Smooth muscle cell of the brain vasculature (primary cell): ENCODE measurements around the gene RCL1.
"Not testable (repeated sequence)": the region's sequence is repeated elsewhere in the genome, so short reads cannot be mapped to it uniquely, and the experiment has no call there.

Experiments used
- DNase-seq: peaks from one replicate; pipeline ENCODE4 v3.0.0-alpha.2; 2012; ENCODE audit warnings: low read depth, low spot score

Gene RCL1

DNA sequence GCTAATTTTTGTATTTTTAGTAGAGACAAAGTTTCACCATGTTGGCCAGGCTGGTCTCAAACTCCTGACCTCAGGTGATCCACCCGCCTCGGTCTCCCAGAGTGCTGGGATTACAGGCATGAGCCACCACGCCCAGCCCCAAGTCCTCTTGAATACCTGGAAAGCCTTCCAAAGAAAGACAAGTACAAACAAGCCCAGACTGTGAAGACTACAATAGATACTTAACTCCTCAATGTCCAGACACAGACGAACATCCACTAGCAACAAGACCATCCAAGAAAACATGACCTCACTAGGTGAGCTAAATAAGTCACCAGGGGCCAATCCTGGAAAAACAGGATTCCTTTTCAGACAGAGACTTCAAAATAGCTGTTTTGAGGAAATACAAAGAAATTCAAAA, 9.6 kb upstream of the RCL1 start:
- DNase-seq, result not testable (repeated sequence)

DNA sequence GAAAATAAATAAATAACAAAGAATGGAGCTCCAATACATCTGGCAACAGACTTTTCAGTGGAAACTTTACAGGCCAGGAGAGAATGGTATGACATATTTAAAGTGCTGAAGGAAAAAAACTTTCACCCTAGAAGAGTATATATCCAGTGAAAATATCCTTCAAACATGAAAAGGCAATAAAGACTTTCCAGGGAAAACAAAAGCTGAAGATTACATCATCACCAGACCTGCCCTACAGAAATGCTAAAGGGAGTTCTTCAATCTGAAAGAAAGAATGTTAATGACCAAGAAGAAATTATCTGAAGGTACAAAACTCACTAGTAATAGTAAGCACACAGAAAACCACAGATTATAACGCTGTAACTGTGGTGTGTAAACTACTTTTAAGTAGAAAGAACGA, 8.3 kb upstream of the RCL1 start:
- no peak for DNase-seq

DNA sequence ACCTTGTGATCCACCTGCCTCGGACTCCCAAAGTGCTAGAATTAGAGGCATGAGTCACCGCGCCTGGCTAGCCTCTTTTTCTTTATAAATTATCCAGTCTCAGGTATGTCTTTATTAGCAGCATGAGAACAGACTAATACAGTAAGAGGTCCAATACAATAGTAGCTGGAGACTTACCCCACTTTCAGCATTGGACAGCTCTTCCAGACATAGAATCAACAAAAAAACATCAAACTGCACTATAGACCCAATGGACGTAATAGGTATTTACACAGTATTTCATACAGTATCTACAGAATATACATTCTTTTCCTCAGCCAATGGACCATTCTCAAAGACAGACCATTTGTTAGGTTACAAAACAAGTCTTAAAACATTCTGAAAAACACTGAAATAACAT, 6.1 kb upstream of the RCL1 start:
- DNase-seq, result no peak

DNA sequence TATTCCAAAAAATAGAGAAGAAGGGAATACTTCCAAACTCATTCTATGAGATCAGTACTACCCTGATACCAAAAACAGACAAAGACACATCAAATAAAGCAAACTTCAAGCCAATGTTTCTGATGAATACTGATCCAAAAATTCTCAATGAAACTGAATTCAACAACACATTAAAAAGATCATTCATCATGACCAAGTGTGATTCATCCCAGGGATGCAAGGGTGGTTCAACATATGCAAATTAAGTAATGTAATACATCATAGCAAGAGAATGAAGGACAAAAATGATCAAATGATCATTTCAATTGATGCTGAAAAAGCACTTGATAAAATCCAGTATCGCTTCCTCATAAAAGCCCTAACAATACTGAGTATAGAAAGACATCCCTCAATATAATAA, 4.9 kb upstream of the RCL1 start:
- DNase-seq, result no peak

DNA sequence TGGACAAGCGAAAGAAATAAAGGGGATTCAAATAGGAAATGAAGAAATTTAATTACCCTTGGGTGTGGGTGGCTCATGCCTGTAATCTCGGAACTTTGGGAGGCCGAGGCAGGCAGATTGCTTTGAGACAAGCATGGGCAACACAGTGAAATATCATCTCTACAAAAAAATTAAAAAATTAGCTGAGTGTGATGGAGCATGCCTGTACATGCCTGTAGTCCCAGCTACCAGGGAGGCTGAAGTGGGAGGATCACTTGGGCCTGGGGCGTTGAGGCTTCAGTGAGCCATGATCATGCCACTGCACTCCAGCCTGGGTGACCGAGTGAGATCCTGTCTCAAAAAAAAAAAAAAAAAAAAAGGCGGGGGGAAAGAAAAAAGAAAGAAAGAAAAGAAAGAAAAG, 4.0 kb upstream of the RCL1 start:
- no peak for DNase-seq

DNA sequence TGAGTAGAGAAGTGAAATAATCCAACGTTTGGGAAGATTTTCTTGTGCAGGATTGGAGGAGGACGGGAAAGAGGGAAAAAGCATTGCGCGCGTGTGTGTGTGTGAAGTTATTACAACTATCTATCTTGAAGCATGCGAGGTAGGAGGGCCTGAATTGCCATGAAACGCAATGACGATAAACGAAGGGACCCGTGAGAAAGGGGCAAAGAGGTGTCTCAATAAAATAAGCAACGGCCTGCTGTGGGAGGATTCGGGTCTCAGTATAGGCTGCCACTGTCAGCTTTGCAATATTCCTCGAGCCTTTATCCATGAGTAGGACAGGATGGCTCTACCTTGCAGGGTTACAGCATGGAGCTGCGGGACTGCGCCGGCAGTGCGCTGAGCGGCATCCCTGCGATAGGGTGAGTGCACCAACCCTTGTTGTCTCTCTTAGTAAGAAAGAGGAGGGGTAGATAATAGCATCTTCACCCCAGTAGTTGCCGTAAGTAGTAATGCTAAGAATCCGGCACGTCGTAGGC, 631 bp upstream of the RCL1 start:
- no peak for DNase-seq

DNA sequence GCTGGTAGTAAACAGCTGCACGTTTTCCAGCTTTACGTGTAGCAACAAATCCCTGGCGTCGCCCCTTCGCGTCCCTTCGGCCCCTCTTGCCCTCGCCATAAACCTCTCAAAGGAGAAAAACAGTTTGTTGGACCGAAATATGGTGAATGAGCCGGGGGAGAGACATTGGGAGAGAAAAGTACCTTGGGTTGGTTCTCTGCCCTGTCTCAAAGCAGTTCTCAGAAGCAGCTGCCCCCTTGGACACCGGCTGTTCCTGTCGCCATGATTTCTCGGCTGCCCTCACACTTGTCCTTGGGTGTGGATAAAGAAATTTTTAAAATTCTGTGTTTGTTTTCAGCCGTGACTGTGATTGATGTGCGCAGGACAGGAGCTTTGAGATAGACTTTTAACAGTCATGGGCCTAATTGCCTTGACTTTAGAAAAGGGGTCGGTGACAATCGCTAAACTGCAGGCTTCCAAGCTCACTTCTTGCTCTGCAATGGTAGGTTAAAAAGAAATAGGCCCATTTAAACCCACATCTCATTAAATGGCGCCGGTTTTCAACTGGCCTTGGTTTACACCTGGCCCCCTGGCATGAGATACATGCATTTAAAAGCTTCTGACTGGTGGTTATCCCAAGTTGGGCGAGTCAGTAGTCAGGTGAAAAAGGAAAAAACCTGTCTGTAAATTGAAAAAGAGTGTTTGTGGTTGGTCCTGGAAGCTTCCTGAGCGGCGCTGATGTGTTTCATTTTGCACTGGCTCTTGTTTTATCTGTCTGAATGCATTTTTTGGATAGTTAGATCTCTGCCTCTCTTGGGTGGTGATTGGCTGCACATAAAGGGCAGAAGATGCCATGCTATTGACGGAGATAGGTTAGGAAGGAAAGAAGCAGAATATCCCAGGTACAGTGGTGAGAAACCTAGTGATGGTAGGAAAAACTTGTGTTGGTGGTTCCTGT, 983 bp downstream of the RCL1 start:
- no peak for DNase-seq

DNA sequence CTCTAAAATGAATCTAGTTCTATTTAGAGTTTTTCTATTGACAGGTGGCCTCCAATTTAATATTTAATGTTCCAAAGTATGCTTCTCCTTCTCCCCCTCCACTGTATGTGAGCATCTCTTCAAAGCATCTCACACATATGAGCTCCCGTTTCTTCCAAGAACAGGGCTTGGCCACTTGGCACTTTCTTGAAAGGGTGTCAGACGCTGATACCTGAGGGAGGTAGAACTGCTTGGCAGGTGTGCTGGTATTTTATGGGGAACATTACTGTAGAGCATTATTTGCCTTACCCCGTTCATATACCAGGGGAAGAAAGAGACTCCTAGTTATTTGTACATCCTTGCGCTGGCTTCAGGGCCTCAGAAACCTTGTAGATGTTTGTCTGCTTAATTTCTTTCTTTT, 1.9 kb downstream of the RCL1 start:
- no peak for DNase-seq

DNA sequence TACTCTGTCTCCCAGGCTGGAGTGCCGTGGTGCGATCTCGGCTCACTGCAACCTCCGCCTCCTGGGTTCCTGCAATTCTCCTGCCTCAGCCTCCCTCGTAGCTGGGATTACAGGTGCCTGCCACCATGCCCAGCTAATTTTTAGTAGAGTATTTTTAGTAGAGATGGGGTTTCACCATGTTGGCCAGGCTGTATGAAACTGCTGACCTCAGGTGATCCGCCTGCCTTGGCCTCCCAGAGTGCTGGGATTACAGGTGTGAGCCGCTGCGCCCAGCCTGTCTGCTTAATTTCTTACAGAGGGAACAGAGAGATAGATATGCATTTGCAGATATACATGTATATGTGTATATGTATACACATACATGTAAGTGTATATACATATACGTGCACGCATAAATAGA, 2.4 kb downstream of the RCL1 start:
- not testable (repeated sequence) for DNase-seq

DNA sequence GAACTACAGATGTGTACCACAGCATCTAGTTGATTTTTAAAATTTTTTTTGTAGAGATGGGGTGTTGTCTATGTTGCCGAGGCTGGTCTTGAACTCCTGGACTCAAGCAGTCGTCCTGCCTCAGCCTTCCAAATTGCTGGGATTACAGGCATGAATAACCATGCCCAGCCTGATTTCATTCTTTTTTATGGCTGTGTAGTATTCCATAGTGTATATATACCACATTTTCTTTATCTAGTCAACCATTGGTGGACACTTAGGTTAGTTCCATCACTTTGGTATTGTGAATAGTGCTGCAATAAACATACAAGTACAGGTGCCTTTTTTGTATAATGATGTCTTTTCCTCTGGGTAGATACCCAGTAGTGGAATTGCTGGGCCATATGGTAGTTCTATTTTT, 3.8 kb downstream of the RCL1 start:
- no peak for DNase-seq

DNA sequence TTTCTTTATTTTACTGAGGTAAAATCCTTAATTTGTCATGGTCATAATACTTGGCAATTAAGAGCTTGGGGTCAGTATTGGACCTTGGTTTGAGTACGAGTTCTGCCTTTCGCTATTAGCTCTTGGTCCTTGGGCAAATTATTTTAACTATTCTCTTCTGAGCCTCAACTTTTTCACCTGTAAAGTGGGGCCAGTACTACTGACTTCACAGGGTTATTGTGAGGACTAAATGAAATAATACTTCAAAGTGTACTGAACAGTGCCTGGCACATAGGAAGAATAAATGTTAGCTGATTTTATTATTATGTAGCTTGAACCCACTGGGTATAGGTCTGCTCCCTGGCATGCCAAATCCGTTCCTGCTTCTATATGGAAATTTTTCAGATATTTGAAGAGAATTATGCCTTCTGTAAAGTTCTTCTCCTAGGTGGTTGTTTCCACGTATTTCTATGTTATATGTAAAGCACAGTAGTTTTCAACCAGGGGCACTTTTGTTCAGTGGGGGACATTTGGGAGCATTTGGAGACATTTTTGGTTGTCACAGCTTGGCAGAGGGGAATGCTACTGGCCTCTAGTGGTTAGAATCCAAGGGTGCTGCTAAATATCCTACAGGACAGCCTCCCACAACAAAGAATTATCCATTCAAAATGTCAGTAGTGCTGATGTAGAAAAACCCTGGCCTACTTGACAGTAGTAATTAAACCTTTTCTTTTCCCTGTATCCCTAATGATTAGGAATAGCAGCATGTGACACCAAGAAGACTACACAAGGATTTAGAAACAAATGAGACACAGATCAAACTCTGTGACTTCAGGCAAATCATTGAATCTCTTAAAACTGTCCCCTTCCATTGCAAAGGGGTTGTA, 4.5 kb downstream of the RCL1 start:
- no peak for DNase-seq

DNA sequence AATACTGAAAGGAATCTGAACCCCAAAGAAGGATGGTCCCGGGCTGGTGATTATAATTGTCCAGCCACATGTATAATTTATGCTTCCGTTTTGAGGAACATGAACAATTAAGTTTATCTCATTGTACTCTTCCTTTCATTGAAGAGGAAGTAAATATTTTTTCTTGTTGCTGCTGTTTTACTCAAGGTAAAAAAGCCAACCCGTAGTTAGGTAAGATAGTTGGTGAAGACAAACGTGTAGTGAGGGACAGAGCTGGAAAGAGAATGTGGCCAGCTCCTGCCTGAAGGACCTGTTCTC, 5.1 kb downstream of the RCL1 start:
- DNase-seq, result no peak

DNA sequence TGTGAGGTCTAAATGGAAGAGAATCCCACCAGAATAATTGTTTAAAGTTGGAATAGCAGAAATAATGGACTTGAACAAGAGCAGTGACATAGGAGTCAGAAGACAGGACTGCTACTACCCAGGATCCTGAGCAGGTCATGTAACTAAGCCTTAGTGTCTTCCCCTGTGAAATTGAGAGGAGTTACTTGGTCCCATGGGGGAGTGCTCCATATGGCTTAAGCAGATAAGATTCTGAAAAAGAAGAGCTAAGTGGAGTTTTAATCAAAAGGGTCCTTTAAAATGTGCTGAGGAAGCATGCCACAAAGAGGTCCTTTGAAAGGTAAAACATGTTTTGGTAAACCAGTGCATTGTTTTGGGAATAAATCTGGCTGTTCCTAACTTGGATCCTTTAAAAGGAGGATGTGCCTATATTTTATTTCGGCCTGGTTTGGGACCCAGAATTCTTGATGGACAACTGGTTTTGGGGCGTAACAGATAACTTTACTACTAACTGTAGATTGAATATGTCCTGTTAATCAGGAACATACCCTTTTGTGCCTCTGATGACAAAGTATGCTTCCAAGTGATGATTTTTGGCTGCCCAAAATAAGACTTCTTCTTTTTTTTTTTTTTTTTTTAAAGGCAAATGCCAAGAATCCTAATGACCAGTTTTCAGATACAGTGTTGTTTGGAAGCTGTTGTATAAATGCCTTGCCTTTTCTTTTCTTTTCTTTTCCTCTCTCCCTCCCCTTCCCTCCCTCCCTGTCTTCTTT, 5.7 kb downstream of the RCL1 start:
- no peak for DNase-seq

DNA sequence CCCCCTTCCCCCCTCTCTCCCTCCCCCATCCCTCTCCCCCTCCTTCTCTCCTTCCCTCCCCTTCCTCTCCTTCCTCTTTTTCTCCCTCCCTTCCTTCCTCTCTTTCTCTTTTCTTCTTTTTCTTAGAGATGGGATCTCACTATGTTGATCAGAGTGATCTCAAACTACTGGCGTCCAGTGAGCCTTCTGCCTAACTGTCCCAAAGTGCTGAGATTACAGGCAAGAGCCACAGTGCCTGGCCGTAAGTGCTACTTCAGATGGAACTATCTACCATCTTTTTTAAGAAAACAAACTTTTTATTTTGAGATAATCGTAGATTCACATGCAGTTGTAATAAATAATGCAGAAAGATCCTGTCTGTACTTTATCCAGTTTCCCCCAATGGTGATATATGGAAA, 6.3 kb downstream of the RCL1 start:
- DNase-seq, result no peak

DNA sequence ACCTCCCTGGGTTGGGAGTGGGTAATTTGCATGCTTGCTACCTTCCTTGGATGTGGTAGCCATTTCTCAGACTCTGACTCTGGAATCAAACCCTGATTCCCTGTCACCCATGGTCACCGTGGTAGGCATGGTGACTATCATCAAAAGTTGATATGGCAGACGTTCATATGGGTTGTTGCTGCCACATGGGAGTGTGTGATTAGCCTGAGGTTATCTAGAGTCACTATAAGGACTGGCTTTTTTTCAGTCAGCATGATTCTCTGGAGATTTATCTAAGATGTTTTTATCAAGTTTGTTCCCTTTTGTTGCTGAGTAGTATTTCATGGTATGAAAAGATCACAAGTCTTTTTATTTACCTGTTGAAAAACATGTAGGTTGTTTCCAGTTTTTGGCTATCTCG, 7.0 kb downstream of the RCL1 start:
- DNase-seq, result no peak

DNA sequence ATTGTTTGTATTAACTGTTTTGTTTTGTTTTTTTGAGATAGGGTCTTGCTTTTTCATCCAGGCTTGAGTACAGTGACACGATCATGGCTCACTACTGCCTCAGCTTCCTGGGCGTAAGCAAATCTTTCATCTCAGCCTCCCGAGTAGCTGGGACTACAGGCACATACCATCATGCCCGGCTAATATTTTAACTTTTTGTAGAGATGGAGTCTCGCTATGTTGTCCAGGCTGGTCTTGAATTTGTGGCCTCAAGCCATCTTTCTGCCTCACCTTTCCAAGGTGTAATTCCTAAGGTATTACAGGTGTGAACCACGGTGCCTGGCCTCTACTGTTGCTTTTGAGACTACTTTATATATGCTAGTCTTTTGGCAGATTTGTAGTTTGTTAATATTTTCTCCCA, 8.4 kb downstream of the RCL1 start:
- DNase-seq, result no peak

DNA sequence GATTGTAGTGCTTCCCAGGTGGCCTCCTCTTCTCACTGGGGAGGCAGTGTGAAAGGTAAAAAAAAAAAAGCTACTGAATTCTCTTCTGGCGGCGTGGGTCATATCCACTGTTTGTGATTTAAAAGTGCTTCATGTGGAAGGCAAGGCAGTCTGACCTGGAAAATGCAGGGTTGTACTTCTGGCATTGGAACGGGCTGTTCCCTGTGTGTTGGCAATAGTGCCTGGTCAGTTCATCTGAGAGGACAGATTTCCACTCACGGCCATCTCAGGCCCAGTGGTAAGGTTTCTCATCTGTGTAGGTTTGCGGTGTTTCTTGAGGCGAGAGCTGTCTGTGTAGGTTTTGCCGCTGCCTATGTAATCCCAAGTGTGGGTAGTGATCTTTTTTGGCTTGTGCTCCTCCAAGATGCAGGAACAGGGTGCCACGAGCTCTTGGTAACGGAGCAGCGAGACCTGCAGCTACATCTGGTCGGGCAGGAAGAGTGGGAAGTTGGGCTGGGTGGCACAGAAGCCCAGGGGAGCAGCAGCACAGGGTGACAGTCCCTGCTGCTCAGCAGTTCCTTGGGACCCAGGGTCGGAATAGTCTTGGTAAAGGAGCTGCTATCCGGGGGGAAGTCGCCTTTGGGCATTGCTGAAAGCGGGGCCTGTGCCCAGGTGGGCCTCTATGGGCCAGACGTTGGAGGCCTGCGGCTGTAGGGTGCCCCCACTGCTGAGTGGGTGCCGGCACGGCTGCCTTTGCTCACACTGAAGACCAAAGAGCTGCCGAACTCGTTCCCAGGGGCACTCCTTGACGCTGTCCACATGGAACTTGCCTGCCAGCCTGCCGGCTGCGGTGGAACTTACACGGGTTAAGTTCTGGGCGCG, 11.2 kb downstream of the RCL1 start:
- DNase-seq, result no peak

DNA sequence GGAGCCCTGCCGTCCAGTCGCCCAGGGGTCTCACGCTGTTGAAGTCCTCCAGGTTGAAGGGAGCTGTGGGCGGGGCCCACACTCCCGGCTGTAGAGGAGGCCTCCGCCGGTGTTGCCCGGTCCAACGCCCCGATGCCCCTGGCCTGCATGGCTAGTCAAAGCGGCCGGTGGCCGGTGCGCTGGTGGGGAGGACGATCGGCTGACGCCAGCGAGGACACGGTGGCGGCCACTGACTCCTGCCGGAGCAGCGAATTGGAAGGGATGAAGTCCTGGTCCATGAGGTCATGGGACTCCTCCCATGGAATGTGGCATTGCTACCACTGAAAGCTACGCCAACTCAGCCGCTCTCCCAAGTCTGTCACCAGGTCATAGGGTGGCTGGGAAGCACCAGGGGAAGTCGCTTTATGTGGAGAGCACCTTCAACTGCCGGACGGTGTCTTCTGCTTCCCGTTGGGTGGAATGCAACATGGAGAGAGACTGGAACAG, 11.8 kb downstream of the RCL1 start:
- DNase-seq, result no peak

DNA sequence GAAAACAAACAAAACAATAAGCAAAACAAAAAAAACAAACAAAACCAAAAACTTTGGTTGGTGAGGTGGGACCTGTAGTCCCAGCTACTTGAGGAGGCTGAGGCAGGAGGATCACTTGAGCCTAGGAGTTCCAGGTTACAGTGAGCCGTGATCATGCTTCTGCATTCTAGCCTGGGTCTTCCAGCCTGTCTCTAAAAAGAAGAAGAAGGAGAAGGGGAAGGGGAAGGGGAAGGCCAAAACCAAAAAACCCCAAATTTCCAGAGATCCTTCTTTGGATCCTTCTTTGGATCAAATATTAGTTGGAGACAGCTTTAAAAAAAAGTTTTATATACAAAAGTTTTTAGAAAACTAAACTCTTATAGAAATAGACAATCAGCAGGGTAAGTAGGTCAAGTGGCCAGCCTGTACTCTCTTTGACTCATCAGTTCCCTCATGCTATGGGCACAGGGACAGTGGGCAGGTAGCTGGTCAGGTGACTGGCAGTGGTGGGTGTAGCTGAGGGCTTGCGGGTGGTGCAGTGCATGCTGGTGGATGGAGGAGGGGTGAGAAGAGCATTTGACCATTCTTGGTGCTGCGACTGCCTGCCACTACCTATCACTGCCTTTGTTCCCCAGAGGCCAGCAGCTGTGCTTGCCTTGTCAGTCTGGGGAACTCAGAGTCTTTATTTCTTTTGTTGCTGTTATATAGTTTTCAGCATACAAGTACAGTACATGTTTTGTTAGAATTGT, 12.6 kb downstream of the RCL1 start:
- DNase-seq, result no peak

DNA sequence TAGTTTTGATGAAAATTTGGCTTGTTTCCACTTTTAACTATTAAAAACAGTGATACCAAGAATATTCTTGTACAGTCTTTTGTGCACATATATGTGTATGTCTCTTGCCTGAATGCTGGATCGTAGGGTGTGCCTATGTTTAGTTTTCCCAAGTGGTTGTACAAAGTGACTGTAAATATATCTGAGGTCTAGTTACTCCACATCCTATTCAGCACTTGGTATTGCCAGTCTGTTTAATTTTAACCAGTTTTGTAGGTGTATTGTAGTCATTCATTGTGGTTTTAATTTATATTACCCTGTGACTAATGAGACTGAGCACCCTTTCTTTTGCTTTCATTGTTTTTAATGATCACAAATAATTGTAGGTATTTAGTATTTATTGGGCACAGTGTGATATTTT, 17.8 kb downstream of the RCL1 start:
- DNase-seq, result no peak
